Measurements from ENCODE around the gene ATAD2B.
"Not testable (repeated sequence)": the region's sequence is repeated elsewhere in the genome, so short reads cannot be mapped to it uniquely, and the experiment has no call there.

ATAD2B gene

GRCh38 chr2:23745068-23745725 lies 181.7 kb downstream of the ATAD2B start:
- no peak for DNase-seq (ENCODE audit: low spot score)

DNA sequence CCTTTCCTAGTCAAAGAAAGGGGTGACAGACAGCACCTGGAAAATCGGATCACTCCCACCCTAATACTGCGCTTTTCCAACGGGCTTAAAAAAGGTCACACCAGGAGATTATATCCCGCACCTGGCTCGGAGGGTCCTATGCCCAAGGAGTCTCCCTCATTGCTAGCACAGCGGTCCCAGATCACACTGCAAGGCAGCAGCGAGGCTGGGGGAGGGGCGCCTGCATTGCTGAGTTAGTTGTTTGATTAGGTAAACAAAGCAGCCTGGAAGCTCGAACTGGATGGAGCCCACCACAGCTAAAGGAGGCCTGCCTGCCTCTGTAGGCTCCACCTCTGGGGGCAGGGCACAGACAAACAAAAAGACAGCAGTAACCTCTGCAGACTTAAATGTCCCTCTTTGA lies 190.1 kb downstream of the ATAD2B start:
- not testable (repeated sequence) for DNase-seq (ENCODE audit: low spot score)

DNA sequence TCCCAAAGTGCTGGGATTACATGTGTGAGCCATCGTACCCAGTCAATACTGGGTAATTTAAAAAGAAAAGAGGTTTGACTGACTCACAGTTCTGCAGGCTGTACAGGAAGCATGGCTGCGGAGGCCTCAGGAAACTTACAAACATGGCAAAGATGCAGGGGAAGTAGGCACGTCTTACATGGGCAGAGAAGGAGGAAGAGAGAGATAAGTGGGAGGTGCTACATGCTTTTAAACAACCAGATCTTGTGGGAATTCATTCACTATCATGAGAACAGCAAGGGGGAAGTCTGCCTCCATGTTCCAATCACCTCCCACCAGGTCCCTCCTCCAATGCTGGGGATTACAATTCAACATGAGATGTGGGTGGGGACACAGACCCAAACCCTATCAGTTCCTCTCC lies 192.5 kb downstream of the ATAD2B start:
- DNase-seq (ENCODE audit: low spot score) = no peak

- DNase-seq (ENCODE audit: low spot score) = not testable (repeated sequence)
Observed at GRCh38 chr2:23723029-23723428, 203.9 kb downstream of the ATAD2B start.

DNA sequence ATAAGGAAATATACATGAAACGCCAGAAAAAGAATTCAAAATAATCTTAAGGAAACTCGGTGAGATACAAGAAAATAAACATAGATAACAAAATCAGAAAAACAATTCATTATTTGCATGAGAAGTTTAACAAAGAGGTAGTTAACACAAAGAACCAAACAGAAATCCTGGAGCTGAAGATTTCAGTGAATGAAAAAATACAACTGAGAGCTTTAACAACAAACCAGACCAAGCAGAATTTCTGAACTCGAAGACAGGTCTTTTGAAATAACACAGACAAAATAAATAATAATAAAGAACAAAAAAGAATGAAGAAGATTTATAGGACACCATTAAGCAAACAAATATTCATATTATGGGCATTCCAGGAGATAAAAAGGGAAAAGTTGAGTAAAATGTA lies 204.7 kb downstream of the ATAD2B start:
- DNase-seq (ENCODE audit: low spot score) = no peak

DNA sequence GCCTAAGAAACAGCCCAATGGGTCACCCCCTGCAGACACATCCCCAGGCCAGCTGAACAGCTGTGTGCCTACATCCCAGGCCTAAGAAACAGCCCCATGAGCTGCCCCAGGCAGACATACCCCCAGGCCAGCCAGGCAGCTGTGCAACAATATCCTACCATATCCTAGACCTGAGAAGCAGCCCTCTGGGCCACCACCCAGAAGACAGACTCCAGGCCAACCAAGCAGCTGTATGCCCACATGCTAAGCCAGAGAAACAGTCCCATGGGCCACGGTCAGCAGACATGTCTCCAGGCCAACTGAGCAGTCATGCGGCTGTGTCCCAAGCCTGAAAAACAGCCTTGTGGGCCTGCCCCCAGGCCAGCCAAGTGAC lies 205.5 kb downstream of the ATAD2B start:
- no peak for DNase-seq (ENCODE audit: low spot score)

GRCh38 chr2:23720705-23721453 lies 206.0 kb downstream of the ATAD2B start:
- no peak for DNase-seq (ENCODE audit: low spot score)

DNA sequence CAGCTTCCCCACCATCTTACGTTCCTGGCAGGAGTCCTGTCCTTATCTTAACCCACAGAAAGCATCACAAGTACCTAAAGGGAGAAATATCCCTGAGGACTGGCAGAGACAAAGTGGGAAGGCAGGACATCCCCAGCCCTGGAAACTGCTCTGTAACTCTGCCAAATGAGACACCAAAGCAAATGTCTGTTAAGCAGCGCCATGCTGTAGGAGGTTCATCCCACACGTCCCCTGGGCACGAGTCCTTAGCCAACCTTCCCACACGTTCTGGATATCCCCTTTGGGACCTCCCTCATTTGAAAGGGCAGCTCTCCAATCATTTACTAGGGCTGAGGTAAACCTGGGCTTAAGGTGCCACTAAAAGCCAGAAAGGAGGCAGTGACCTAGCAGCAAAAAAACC lies 207.2 kb downstream of the ATAD2B start:
- DNase-seq (ENCODE audit: low spot score) = no peak

DNA sequence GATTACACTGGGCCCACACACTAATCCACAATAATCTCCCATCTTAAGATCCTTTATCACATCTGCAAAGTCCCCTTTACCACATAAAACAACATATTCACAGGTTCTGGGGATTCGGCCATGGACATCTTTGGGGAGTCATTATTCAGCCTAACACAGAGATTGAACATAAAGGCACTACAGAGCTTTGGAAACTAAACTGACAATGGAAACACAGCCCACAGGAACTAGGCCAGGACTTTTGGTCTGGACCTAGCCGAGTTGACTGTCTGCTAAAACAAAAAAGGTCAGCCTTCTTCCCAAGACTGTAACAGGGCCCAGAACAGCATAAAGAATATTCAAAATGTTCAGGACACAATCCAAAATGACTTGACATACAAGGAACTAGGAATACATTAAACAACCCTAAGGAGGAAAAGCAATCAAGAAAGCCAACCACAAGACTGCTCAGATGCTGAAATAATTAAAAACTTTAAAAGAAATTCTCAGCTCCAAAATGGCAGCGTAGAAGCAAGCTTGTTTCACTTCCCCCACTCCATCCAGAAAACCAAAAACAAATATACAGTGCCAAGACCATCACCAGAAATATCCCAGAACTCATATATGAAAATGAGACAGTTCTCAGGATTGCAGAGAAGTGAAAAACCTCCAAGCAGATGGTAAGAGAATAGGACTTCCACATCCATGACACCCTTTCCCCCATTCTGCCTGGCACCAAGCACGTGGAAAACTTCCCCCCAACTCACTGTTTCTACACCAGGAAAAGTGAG lies 207.8 kb downstream of the ATAD2B start:
- DNase-seq (ENCODE audit: low spot score) = no peak

- DNase-seq (ENCODE audit: low spot score) = no peak
Observed at GRCh38 chr2:23713351-23713750, 213.6 kb downstream of the ATAD2B start.

GRCh38 chr2:23712756-23713151 lies 214.2 kb downstream of the ATAD2B start:
- DNase-seq (ENCODE audit: low spot score) = no peak

- no peak for DNase-seq (ENCODE audit: low spot score)
Observed at GRCh38 chr2:23711979-23712755, 214.8 kb downstream of the ATAD2B start.

- no peak for DNase-seq (ENCODE audit: low spot score)
Observed at GRCh38 chr2:23709311-23709710, 217.6 kb downstream of the ATAD2B start.

DNA sequence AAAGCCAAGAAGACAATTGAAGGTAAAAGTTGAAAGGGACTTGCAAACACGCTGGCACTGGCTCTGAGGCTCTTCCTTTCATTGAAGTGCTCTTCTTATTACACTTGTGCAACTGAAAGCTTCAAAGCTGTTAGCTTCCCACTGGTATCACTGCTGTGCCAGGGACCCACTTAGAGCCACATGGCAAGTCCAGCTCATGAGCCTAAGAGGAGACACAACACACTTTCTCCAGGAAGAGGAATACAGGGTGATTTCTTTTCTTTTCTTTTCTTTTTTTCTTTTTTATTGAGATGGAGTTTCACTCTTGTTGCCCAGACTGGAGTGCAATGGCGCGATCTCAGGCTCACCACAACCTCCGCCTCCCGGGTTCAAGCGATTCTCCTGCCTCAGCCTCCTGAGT lies 218.2 kb downstream of the ATAD2B start:
- DNase-seq (ENCODE audit: low spot score) = no peak

GRCh38 chr2:23707096-23707495 lies 219.8 kb downstream of the ATAD2B start:
- no peak for DNase-seq (ENCODE audit: low spot score)

GRCh38 chr2:23706613-23707078 lies 220.3 kb downstream of the ATAD2B start:
- no peak for DNase-seq (ENCODE audit: low spot score)

DNA sequence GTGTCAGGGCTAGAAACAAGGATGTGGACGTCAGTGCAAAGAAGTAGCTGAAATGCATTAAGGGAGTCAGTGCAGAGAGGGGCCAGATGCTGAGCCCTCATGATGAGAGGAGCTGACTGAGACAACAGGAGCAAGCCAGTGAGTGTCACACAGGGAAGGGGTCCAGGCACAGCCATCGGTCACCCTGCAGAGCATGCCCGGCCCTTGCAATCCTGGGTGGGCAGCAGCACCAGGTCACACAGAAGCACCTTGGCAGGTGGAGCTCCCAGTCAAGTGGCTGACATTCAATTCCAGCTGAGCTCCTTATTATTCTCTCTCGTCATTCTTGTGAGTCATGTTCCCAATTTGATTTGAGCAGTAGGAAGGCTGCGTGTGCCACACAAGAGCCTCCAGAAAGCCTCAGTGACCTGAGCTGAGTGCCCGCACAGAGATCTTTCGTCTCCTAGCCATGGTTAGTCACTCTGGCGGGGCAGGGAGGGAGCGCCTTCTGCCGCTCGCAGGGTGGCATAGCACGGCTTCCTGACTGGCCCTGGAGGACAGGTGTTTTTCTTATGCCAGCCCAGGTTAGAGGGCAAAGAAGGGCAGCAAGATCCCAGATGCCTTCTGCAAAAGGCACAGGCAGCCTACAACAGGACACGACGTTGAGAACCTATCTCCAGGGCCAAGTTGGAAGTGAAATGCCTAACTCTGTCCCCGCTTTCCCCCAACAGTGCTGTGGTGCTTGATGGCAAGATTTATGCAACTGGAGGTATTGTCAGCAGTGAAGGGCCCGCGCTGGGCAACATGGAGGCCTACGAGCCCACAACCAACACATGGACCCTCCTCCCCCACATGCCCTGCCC lies 220.9 kb downstream of the ATAD2B start:
- DNase-seq (ENCODE audit: low spot score) = no peak

- no peak for DNase-seq (ENCODE audit: low spot score)
Observed at GRCh38 chr2:23703583-23704385, 223.1 kb downstream of the ATAD2B start.

GRCh38 chr2:23703037-23703582 lies 223.8 kb downstream of the ATAD2B start:
- no peak for DNase-seq (ENCODE audit: low spot score)

DNA sequence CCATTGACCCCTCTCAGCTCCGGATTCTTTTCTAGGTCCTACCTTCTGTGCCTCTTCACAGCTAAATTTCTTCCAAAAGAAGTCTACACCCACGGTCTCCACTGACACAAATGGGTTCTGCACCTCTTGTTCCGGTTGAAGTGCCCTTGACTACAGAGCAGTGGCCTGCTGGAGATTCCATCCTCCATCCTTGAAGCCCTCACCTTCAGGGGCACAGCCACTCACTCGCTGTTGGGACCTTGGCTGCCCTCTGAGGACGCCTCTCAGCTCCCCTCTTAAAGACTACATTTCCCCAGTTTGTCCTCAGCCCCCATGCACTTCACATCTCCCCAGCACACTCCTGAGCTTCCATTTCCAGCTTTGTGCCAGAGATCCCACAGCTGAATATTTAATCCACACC lies 226.3 kb downstream of the ATAD2B start:
- DNase-seq (ENCODE audit: low spot score) = no peak
